HTERT RPE-1 (cell line): Measurements from ENCODE around the gene C1QTNF2.
"Not testable (repeated sequence)": the region's sequence is repeated elsewhere in the genome, so short reads cannot be mapped to it uniquely, and the experiment has no call there.

Experiments used
- in situ Hi-C: fragments of 300-500 bp; cut with MboI; formaldehyde crosslinking; loops from 4 replicates; pipeline ENCODE4 v1.14.3; 2020; ENCODE audit warnings: low sequenced_read_pairs

Gene C1QTNF2

DNA sequence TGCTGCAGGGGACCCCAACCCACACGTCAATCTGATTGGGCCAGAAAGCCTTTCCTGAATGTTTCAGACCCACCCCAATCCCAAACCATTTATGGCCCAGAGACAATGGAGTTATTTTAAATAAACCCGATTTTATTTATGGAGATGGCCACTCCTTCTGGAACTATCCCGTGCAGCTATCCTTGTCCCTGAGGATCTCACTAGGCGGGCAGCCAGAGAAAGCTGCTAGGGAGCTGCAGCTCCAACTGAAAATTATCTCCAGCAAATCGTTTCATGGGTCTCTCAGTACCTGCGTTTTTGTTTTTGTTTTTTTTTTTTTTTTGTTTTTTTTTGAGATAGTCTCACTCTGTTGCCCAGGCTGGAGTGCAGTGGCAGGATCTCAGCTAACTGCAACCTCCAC is 23.0 kb downstream of the C1QTNF2 start:
- in situ Hi-C loops = no loop called here

GRCh38 chr5:160342413-160342941 is 27.9 kb downstream of the C1QTNF2 start:
- in situ Hi-C loops = no loop called here

DNA sequence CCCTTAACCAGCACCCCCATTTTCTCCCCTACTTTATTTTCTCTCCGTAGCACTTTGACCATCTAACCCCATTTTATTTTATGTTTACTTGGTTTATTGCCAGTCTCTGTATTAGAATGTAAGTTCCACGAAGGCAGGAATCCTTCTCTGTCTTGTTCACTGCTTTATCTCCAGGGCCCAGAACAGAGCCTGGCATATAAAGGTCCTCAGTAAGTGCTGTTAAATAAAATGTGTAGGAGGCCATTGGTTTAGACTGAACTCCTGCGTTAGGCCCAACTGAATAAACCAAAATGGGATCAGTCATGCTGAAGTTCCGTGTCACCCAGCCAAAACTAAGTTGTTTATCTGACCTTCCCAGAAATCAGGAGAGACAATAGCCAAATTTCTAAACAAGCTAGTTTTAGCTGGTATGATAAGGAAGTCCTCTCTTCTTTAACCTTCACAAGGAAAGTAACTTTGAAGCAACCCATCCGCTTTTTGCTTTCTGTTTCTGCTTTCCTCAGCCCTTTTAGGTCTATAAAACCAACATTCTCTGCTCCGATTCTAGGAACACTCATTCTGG is 29.0 kb downstream of the C1QTNF2 start:
- in situ Hi-C loops = no loop called here

DNA sequence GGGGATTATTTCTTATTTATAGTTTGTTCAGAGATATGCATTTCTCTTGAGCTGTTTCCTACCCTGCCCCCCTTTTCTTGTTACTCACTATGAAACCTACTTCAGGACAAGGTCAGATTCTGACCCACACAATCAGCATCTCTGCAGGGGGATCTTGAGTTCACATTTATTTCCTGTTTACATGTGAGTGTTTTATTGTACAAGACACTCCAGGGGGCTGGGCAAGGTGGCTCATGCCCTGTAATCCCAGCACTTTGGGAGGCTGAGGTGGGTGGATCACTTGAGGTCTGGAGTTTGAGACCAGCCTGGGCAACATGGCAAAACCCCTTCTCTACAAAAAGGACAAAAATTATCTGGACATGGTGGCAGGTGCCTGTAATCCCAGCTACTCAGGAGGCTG is 29.9 kb downstream of the C1QTNF2 start:
- in situ Hi-C loops = not testable (repeated sequence)

- in situ Hi-C loops = no loop called here
These were observed 30.9 kb downstream of the C1QTNF2 start for GRCh38 chr5:160339406-160340130.

- in situ Hi-C loops = not testable (repeated sequence)
These were observed 35.7 kb downstream of the C1QTNF2 start for GRCh38 chr5:160334716-160335115.

- in situ Hi-C loops = no loop called here
These were observed 36.7 kb downstream of the C1QTNF2 start for GRCh38 chr5:160333721-160334120.

DNA sequence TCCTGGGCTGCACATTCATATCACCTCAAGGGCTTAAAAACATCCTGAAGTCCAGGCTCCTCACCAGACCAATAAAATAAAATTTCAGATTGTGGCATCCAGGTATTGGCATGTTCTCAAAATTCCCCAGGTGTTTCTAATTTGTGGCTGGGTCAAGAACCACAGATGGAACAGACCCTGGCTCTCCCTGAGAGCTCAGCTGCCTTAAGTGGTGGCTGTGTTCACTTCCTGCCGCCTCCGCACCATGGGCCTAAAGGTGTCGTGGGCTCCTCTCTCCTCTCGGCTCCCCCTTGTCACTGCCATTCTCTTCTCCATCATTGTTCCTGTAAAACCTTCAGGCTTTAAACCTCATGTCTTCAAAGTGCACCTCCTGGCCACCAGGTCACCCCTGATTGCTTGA is 40.2 kb downstream of the C1QTNF2 start:
- in situ Hi-C loops = no loop called here

GRCh38 chr5:160327818-160328217 is 42.6 kb downstream of the C1QTNF2 start:
- in situ Hi-C loops = no loop called here

GRCh38 chr5:160326981-160327380 is 43.4 kb downstream of the C1QTNF2 start:
- in situ Hi-C loops = no loop called here

GRCh38 chr5:160325716-160326115 is 44.7 kb downstream of the C1QTNF2 start:
- in situ Hi-C loops = no loop called here

- in situ Hi-C loops = no loop called here
These were observed 45.5 kb downstream of the C1QTNF2 start for GRCh38 chr5:160324886-160325285.

DNA sequence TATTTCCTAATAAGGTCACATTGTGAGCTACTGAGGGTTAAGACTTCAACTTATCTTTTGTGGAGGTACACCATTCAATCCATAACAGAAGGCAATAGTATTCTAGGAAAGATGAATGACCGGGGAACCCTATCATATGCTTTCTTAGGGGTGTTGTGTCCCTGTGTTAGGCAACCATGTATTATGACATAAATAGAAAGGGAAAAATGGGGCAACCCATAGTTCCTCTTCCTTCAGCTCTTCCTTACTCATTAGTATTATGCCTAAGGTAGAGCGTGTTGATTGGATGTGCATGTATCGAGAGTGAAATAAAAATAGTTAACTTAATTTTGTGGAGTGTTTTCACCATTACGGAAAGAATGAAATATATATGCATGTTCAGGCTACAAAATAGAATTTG is 52.0 kb downstream of the C1QTNF2 start:
- in situ Hi-C loops = no loop called here

DNA sequence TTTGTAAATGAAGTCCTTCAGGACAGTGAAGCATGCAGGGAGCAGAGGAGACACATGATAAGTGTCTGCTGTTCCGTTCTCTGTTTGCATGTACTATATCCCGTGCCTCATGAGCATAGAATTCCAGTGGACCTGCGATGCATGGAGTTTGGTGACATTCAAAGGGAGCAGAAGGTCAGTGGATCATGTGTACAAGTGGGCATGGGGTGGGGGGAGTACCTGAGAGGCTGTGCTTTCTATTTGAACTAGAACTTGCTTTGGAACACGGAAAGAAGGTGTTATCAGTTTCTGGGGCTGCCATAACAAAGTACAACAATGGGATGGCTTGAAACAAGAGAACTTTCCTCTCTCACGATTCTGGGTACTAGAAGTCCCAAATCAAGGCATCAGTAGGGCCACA is 53.0 kb downstream of the C1QTNF2 start:
- in situ Hi-C loops = no loop called here

DNA sequence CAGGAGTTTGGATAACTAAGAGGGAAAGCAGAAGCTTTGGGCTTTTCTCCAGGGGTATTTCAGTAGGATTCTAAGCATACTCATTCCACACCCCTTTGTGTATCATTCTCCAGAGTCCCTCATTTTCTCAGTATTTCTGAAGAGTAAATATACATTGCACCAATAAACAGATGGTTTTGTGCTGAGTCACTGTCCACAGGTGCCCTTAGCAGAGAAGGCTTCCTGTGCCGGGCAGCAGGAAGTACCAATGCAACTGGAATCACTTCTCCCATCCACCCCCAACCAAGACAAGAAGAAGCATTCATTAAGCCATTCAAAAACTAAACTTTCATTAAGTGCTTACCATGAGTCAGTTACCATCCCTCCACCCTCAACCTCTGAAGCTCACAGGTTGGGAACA is 54.5 kb downstream of the C1QTNF2 start:
- in situ Hi-C loops = no loop called here

GRCh38 chr5:160312960-160313727 is 57.3 kb downstream of the C1QTNF2 start:
- in situ Hi-C loops = no loop called here

DNA sequence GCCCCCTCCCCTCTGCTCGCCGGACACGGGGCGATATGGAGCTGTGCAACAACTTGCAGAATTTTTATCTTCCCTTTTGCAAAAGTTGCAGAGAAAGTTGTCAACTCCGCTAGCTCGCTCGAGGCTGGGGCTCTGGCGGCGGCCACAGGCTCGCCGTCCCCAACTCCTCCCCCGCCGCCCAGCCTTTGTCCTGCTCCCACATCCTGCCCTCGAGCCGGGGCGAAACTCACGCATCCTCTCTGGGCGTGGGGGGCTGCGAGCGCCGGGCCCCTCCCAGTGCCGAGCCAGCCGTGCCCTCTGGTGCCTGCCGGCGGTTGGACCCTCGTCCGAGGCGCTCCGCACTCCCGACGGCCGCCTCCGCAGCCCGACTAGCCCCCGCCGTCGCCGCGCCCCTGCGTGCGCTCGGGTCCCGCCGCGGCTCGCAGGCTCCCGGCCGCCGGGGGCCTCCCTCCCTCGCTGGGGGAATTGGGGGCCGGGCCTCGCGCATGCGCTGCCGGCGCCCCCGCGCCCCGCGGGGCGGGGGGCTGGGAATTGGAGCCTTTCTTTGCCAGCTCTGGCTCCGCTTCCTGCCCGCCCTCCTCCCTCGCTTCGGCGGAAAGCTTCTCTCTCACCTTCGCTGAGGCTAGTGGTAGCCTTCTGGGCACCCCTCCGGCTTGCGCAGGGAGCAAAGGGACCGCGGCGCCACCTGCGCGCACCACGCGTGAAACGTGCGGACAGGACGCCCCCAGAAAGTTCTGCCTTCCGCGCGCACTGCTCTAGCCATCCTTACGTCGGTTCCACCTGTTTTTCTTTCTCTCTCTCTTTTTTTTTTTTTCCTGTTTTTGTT is 58.1 kb downstream of the C1QTNF2 start, which contains the start of gene CCNJL:
TSS of gene CCNJL (minus strand) at position 431 of the 826 bp plus-strand sequence. CDS start 641 bp downstream, outside the sequence.
- in situ Hi-C loops = no loop called here

DNA sequence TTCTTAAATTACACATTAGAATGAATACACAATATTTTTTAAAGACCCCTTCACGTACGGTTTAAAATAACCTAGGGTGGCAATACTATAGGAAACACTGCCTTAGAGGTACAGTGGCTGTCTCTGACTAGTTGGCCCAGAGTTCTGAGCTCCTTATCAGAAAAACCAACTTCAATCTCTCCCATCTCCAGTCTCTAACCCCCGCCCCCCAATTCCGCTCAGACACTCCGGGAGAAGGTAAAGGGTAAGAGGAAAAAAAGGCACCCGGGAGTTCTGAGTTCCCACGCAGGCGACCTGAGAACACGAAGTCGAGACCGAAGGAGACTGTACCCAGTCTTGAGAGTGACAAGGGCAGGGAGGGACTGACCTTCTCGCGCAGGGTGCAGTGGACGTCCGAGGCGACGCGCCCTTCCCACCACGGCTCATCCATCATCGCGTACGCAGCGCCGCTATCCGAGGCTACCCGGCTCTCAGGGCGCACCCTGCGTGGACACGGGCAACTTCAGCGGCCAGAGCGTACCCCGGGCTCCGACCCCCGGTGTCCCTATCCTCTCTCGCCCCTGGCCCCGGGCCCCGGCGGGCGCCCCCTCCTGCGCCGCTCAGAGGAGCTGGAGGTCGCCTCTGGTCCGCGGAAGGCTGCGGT is 58.8 kb downstream of the C1QTNF2 start:
- in situ Hi-C loops = no loop called here

DNA sequence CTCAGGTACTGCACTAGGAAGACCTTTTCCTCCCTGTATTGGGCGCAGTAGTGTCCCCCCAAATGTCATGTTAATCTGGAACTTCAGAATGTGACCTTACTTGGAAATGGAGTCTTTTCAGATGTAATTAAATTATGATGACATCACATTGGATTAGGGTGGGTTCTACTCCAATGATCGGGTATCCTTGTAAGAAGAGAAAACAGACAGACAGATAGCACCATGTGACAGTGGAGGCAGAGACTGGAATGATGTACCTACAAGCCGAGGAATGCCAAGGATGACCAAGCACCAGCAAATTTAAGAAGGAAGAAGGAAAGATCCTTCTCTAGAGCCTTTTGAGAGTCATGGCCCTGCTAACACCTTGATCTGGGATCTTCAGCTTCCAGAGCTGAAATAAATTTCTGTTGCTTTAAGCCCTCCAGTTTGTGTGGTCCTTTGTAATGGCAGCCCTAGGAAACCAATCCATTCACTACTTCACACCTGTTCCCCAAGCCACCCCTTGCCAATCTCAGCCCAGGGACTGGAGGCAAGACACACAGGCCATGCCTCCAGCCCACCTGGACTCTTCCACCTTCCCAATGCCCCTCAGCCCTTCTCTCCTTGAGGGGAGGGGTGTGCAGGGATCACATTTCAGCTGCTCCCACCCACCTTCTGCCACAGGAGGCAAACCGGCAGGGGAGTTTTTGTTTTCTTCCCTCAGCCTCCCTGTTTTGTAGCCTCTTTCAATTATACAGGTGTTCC is 59.7 kb downstream of the C1QTNF2 start:
- in situ Hi-C loops = no loop called here

- in situ Hi-C loops = no loop called here
These were observed 60.3 kb downstream of the C1QTNF2 start for GRCh38 chr5:160310140-160310539.
